Choroid plexus epithelial cell (primary cell): ENCODE measurements around the gene TMPRSS15.

Source experiments
- DNase-seq: peaks from one replicate; pipeline ENCODE4 v3.0.0-alpha.2; 2010; ENCODE audit warnings: low read depth
- H3K4me3 ChIP-seq: 2 replicates; pipeline ENCODE4 v1.5.1; 2011; ENCODE audit warnings: low read depth, mild to moderate bottlenecking, control low read depth, low read length, moderate library complexity
- CTCF ChIP-seq: conservative IDR thresholded peaks from 2 replicates; pipeline ENCODE4 v1.5.1; 2011; ENCODE audit warnings: low read depth, mild to moderate bottlenecking, control low read depth, inconsistent platforms, low read length, moderate library complexity

The TMPRSS15 gene

GRCh38 chr21:18222346-18222745 lies 181.2 kb downstream of the TMPRSS15 start:
- no peak for DNase-seq
- TF ChIP-seq CTCF: no peak
- H3K4me3 ChIP-seq: no peak overlapping the region

- no peak for DNase-seq
- TF ChIP-seq CTCF: no peak
- H3K4me3 ChIP-seq: no peak overlapping the region
Observed at GRCh38 chr21:18220498-18220897, 183.1 kb downstream of the TMPRSS15 start.
